Esophagus mucosa (tissue), 1 donor: ENCODE results near the gene MYDGF. TPM values are rescaled to one million over a fixed set of nuclear protein-coding genes. Genes with fewer than 3 reads are reported as not detected.

Experiments
- ATAC-seq: fragments of 200-7000 bp; cut with Tn5 transposase; one replicate; pipeline ENCODE4 v1.9.1; 2020
- total RNA-seq: library from RNA; stranded (reverse); gene quantifications from one replicate; pipeline ENCODE4 v1.2.4, GENCODE V29; 2023
- donor health status: DM: yes; HTN: yes; CAD: no.

Gene MYDGF
- total RNA-seq, 1 donor from 2014 or later: 42.0 TPM

DNA sequence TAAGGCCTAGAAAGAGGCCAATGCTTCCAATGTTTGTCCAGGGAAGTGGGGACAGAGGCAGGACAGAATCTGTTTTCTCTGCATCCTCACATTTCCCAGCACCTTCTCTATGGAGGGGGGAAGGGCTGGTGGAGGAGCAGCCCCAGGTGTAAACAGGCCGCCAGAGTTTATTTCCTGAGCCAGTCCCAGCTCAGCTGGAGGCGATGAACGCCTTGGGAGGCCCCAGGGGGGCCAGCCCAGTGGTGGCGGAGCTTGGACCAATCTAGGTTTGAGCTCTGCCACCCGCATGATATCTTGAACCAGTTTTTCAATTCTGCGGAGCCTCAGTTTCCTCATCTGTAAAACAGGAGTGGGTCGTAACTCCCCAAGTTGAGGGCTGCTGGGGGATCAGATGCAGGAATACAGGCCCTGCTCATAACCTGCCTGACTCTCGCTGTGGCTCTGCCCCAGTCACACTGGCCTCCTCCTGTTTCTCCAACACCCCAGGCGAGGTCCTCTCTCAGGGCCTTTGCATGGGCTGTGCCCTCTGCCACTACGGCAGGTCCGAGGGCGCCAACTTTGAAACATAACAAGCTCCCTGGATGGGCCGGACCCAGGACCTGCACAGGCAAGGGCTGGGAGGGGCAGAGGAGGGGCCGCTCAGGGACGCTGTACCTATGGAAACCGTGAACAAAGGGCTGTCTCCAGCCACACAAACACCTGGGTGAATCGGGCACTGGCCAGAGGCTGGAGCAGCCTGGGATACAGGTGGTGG lies 29.7 kb downstream of the MYDGF start:
- peak; percentile 60 for ATAC-seq

DNA sequence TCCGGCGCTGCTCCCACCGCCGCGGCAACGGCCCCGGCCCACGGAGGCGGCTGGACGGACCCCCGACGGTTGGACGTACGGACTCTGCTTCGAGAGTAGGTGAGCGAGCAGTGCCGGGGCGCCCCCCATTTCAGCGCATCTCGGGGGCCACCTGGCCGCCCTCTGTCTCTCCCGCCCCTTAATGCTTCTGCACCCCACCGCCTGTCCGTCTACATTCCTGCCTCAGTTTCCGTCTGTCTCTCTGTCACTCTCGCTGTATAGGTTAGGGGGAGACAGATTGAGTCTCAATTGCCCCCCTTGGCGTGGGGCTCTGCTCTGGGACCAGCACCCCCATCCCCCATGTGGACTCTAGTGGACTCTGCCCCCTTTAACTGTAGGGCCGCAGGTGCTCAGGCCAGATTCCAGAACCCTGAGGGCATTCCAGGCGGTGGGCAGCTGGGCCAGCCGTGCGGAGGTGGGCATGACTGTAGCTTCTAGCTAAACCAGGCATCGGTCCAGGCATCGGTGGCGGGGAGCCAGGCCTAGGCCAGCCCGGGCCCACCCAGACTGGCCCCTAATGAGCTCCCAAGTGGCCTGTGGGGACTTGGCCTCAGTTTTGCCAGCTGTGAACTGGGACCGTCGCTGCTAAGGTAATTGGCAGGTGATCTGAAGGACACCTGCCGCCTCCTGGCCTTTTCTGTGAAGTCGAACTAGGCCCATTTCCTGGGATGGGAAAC lies 30.5 kb downstream of the MYDGF start:
- peak; percentile 2 for ATAC-seq

GRCh38 chr19:4638828-4639530 lies 31.2 kb downstream of the MYDGF start, which contains the start of gene TNFAIP8L1:
Gene TNFAIP8L1, plus strand, starts transcription at chr19:4639516. Its CDS starts 12,354 bp downstream, at chr19:4651870.
- peak; percentile 90 for ATAC-seq

- ATAC-seq: no peak
Measured at GRCh38 chr19:4638317-4638716, 31.8 kb downstream of the MYDGF start.

- no peak for ATAC-seq
Measured at GRCh38 chr19:4636761-4637160, 33.4 kb downstream of the MYDGF start.

DNA sequence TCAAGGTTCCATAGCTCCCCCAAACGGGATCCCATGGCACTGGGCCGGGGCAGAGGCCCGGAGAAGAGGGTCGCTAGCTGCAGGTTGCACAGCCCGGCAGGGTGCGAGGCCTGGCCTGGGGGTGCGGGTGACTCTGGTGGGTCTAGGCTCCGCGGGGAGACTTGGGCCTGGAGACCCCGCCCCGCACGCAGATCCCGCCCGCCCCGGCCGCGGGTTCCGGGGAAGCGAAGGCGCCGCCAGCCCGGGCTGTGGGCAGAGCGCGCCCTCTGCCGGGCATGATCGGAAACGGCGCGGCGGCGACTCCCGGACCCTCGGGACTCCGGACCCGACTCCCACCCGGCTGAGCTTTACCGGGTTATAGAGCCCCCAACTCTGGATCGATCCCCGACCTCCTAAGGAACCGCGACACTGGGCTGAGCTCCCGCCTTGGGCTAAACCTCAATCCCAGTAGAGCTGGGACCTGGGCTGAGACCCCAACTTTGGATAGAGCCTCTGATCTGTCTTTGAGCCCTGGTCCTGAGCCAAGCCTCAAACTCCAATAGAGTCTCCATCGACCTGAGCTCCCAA lies 33.9 kb downstream of the MYDGF start:
- peak; percentile 4 for ATAC-seq

- no peak for ATAC-seq
Measured at GRCh38 chr19:4635754-4636116, 34.4 kb downstream of the MYDGF start.

GRCh38 chr19:4633140-4633967 lies 36.8 kb downstream of the MYDGF start:
- peak; percentile 65 for ATAC-seq

GRCh38 chr19:4624733-4625362 lies 45.3 kb downstream of the MYDGF start:
- ATAC-seq: no peak

DNA sequence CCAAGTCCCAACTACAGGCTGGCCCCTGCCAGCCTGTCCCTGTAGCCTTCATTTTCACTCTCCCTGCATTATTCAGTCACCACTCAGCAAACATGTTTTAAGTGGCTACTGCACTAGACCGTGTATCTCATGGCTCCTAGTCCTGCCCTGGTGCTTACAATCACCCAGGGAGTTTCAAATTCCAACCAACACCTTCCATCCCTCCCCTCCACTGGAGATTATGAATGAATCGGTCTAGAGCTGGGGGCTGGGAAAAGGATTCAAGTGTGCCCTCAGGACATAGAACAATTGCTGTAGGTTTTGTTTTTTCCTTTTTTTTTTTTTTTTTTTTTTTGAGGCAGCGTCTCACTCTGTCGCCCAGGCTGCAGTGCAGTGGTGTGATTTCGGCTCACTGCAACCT lies 45.8 kb downstream of the MYDGF start:
- ATAC-seq: no peak

- ATAC-seq: no peak
Measured at GRCh38 chr19:4622695-4623421, 47.3 kb downstream of the MYDGF start.

DNA sequence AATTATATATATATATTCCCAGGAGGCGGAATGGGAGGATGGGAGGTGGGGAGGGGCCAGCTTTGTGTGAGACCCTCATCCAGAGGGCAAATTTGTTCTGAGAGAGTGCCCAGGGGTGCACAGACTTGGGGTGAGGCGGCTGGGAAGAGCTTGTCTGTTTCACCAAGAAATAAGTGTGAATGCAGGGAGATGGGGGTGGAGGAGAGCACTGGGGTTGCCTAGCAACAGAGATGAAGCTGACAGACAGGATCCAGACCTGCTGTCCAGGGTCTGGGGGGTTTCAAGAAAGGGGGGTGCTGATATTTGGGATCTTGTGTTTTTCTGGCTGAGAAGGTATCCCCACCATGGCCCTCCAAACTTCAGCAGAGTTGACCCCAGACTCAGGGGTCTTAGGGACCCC lies 49.5 kb downstream of the MYDGF start:
- no peak for ATAC-seq

DNA sequence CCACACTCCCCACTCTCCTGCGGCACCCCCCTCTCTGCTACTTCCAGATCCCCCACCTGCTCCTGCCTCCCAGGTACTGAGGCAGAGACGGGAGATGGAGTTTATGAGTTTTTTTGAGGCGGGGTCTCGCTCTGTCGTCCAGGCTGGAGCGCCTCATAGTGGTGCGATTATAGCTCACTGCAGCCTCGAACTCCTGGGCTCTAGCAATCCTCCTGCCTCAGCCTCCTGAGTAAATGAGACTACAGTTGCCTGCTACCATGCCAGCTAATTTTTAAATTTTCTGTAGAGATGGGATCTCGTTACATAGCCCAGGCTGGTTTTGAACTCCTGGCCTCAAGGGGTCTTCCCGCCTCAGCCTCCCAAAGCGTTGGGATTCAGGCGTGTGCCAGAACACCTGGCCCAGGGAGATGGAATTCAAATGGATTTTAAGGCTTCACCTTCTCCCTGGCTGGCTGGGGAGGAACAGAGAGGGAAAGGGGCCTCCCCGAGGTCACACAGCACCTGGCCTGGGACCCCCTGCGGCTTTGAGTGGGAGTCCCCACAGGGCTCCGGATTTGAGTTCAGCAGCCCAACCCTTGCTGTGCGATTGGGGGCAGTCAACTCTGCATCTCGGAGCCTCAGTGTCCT lies 50.4 kb downstream of the MYDGF start:
- ATAC-seq: no peak

DNA sequence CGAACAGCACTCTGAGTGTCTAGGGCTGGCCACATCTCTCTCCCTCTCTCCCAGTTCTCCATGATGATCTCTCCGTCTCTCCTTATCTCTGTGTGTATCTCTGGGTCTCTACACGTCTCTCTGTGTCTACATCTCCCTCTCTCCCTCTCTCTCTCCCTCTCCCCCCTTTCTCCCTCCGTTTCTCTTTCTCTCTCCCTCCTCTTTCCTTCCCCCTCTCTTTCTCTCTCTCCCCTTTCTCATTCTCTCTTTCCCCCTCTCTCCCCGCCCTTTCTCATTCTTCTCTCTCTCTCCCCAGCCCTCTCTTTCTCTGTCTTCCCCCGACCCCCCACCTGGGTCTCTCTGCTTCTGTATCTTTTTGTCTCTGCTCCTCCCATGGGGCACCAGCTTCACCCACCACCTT lies 52.1 kb downstream of the MYDGF start:
- ATAC-seq: no peak

- no peak for ATAC-seq
Measured at GRCh38 chr19:4613254-4613751, 56.8 kb downstream of the MYDGF start.

DNA sequence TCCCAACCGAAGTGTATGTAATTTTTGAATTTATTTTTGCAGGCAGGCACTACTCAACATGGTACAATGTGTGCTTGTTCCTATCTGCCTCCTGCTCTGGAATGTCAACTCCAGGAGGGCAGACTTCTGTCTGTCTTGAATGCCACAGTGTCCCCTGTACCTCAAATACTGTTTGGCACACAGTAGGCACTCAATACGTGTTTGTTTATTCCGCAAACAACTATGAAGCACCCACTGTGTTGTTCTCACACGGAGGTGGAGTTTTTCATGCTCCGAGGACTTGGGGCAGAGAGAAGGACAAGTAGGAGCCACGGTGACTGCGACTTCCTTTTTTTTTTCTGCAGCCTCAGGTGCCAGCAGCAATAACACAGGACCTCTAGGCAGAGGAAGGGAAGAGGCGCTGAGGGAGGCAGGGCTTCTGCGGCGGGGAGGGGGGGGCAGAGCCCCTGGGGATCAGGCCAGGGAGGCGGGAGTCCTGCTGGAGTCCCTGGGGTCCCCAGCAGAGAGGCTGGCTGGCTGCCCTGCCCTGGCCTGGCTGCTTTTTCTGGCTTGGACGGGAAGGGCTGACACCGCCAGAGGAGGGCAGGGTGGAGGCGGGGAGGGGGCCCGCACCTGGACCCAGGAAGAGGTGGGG lies 60.1 kb downstream of the MYDGF start:
- no peak for ATAC-seq
